Body of pancreas (tissue), 4 donors: ENCODE data around the gene MC1R.

ENCODE experiments used
- POLR2A ChIP-seq, 3 donors: fragments of 450-650 bp; IDR thresholded peaks; one replicate each; pipeline ENCODE4 v1.6.1; 2016; ENCODE audit warnings: antibody characterized with exemption in 3 of 3, mild to moderate bottlenecking in 2 of 3
- TF ChIP-seq, protein P1 (sequence below), 7 experiments: fragments of 450-650 bp in 4 of 7; fragments of 200-600 bp in 3 of 7; sonication (generic) in 3 of 7; IDR thresholded peaks; one replicate each; pipeline ENCODE4 v1.5.1; 2016 to 2019; ENCODE audit warnings: antibody characterized with exemption in 7 of 7

DNA sequence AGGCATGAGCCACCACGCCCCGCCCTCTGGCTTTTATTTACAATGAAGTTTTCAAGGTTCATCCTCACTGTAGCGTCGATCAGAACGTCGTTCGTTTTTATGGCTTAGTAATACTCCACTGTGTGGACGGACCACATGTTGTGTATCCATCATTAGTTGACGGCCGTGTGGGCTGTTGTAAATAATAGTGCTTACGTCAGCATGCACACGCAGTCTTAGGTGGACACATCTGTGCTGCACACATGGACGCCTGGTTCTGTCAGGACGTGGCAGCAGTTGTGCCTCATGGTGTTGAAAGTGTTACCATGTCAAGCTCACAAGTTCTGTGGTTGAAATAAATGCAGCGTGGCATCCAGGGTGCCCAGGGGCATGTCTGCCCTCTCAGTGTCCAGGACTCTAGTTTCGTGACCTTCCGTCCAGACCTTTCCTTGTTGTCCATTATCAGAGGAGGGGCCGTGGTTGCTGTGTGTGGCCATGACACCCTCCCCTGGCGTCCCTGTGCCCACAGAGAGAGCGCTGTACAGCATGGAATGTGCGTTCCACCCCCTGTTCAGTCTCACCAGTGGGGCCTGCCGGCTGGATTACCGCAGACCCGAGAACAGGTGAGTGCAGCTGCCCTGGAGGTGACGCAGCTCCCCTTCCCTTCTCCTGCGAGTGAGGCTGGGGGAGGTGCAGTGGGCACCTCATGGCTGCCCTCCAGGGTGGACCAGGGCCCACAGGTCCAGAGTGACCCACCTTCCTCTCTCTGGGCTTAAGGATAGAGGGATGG, 23.0 kb upstream of the MC1R start:
- TF ChIP-seq, protein P1, sequence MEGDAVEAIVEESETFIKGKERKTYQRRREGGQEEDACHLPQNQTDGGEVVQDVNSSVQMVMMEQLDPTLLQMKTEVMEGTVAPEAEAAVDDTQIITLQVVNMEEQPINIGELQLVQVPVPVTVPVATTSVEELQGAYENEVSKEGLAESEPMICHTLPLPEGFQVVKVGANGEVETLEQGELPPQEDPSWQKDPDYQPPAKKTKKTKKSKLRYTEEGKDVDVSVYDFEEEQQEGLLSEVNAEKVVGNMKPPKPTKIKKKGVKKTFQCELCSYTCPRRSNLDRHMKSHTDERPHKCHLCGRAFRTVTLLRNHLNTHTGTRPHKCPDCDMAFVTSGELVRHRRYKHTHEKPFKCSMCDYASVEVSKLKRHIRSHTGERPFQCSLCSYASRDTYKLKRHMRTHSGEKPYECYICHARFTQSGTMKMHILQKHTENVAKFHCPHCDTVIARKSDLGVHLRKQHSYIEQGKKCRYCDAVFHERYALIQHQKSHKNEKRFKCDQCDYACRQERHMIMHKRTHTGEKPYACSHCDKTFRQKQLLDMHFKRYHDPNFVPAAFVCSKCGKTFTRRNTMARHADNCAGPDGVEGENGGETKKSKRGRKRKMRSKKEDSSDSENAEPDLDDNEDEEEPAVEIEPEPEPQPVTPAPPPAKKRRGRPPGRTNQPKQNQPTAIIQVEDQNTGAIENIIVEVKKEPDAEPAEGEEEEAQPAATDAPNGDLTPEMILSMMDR (IDR thresholded peaks at IDR 0.05) = no peak
- TF ChIP-seq POLR2A (IDR thresholded peaks at IDR 0.05) = no peak
